IMR-90 (cell line): Measurements from ENCODE around the gene MAGEB10. TPM values are rescaled to one million over a fixed set of nuclear protein-coding genes. Genes with fewer than 3 reads are reported as not detected.

Experiments
- ATAC-seq: fragments of 200-7000 bp; cut with Tn5 transposase; 2 replicates; pipeline ENCODE4 v1.9.1; 2020; ENCODE audit warnings: low read depth, mild to moderate bottlenecking, moderate library complexity
- Bru-seq: library from RNA; stranded (reverse); fragments of 400-500 nt; gene quantifications from one replicate; lab custom pipeline; 2021; lab: Mats Ljungman, UMichigan
- BruChase-seq, 2 experiments: library from RNA; stranded (reverse); fragments of 400-500 nt; gene quantifications; one replicate each; lab custom pipeline; 2021; lab: Mats Ljungman, UMichigan
- BruUV-seq: library from RNA; stranded (reverse); fragments of 400-500 nt; replicated peaks from 2 replicates; lab custom pipeline; 2021; lab: Mats Ljungman, UMichigan
- CTCF ChIA-PET: fragments of 300-600 bp; formaldehyde crosslinking; extraction: SDS; loops from one replicate; lab custom pipeline; 2021; ENCODE audit warnings: antibody characterized with exemption; lab: Yijun Ruan, JAX
- POLR2A ChIA-PET: fragments of 300-600 bp; sonication (Branson Sonifier 250); formaldehyde crosslinking; loops from one replicate; lab custom pipeline; 2022; ENCODE audit warnings: antibody characterized with exemption; ENCODE audit not compliant: unreplicated experiment; lab: Charles Lee
- DNase-seq: peaks from one replicate; pipeline ENCODE4 v3.0.0; 2013
- H2AFZ ChIP-seq: replicated peaks from 2 replicates; pipeline ENCODE3; 2013; ENCODE audit warnings: low read length, mild to moderate bottlenecking; ENCODE audit not compliant: poor library complexity
- H2AK5ac ChIP-seq: 2 replicates; pipeline ENCODE4 v1.6.1; 2013; ENCODE audit warnings: low read depth, low read length, inconsistent platforms
- H2AK9ac ChIP-seq: replicated peaks from 2 replicates; pipeline ENCODE3; 2013; ENCODE audit warnings: mild to moderate bottlenecking, low read depth, low read length, moderate library complexity; ENCODE audit not compliant: poor library complexity
- H2BK120ac ChIP-seq: 2 replicates; pipeline ENCODE4 v1.6.1; 2013; ENCODE audit warnings: low read depth, low read length, inconsistent platforms
- H2BK15ac ChIP-seq: 3 replicates; pipeline ENCODE4 v1.6.1; 2013; ENCODE audit warnings: low read depth, low read length, inconsistent platforms
- H2BK20ac ChIP-seq: 2 replicates; pipeline ENCODE4 v1.6.1; 2013; ENCODE audit warnings: low read depth, mild to moderate bottlenecking, inconsistent platforms, low read length, moderate library complexity
- H2BK5ac ChIP-seq: 2 replicates; pipeline ENCODE4 v1.6.1; 2013; ENCODE audit warnings: mild to moderate bottlenecking, low read depth, low read length, inconsistent platforms; ENCODE audit not compliant: poor library complexity, severe bottlenecking
- H3K14ac ChIP-seq: replicated peaks from 2 replicates; pipeline ENCODE4 v1.6.1; 2013; ENCODE audit warnings: low read depth, low read length, inconsistent platforms
- H3K18ac ChIP-seq: 2 replicates; pipeline ENCODE4 v1.6.1; 2013; ENCODE audit warnings: low read depth, low read length, control low read depth
- H3K23ac ChIP-seq: 2 replicates; pipeline ENCODE4 v1.6.1; 2013; ENCODE audit warnings: low read depth, low read length, inconsistent platforms
- H3K27ac ChIP-seq: 2 replicates; pipeline ENCODE4 v1.5.1; 2013; ENCODE audit warnings: mild to moderate bottlenecking, control low read depth, low read length; ENCODE audit not compliant: insufficient read depth
- H3K27me3 ChIP-seq: 2 replicates; pipeline ENCODE4 v1.6.1; 2013; ENCODE audit warnings: low read length; ENCODE audit not compliant: control insufficient read depth, insufficient read depth
- H3K36me3 ChIP-seq: 2 replicates; pipeline ENCODE4 v1.6.1; 2013; ENCODE audit warnings: low read length, mixed read lengths; ENCODE audit not compliant: control insufficient read depth, insufficient read depth
- H3K4ac ChIP-seq: 2 replicates; pipeline ENCODE4 v1.6.1; 2013; ENCODE audit warnings: low read depth, low read length, inconsistent platforms
- H3K4me1 ChIP-seq: 2 replicates; pipeline ENCODE4 v1.6.1; 2013; ENCODE audit warnings: low read length, mixed read lengths; ENCODE audit not compliant: control insufficient read depth, insufficient read depth
- H3K4me2 ChIP-seq: 2 replicates; pipeline ENCODE4 v1.6.1; 2013; ENCODE audit warnings: low read depth, mild to moderate bottlenecking, control low read depth, low read length, moderate library complexity
- H3K4me3 ChIP-seq: 2 replicates; pipeline ENCODE4 v1.5.1; 2013; ENCODE audit warnings: low read depth, mild to moderate bottlenecking, control low read depth, low read length, moderate library complexity; ENCODE audit not compliant: insufficient read depth
- H3K56ac ChIP-seq: 2 replicates; pipeline ENCODE4 v1.6.1; 2013; ENCODE audit warnings: low read length, inconsistent platforms; ENCODE audit not compliant: insufficient read depth; ENCODE audit errors: extremely low read depth
- H3K79me1 ChIP-seq, 2 experiments: 2 replicates each; pipeline ENCODE4 v1.6.1; 2013; ENCODE audit warnings: low read length in 2 of 2, inconsistent platforms in 1 of 2, low read depth in 1 of 2
- H3K9ac ChIP-seq: 2 replicates; pipeline ENCODE4 v1.6.1; 2013; ENCODE audit warnings: low read depth, low read length, control low read depth
- H3K9me1 ChIP-seq: 2 replicates; pipeline ENCODE4 v1.6.1; 2013; ENCODE audit warnings: low read length, inconsistent platforms; ENCODE audit not compliant: insufficient read depth
- H3K9me3 ChIP-seq: 2 replicates; pipeline ENCODE4 v1.6.1; 2013; ENCODE audit warnings: low read length; ENCODE audit not compliant: control insufficient read depth, insufficient read depth
- H4K20me1 ChIP-seq: 2 replicates; pipeline ENCODE4 v1.6.1; 2013; ENCODE audit warnings: low read length, inconsistent platforms; ENCODE audit not compliant: insufficient read depth
- H4K5ac ChIP-seq: 2 replicates; pipeline ENCODE4 v1.6.1; 2013; ENCODE audit warnings: mild to moderate bottlenecking, low read depth, low read length, control low read depth
- H4K8ac ChIP-seq, 2 experiments: 2 replicates each; pipeline ENCODE4 v1.6.1; 2013; ENCODE audit warnings: low read depth in 2 of 2, low read length in 2 of 2, control low read depth in 1 of 2, inconsistent platforms in 1 of 2
- H4K91ac ChIP-seq: 2 replicates; pipeline ENCODE4 v1.6.1; 2013; ENCODE audit warnings: low read depth, low read length, inconsistent platforms; ENCODE audit not compliant: insufficient read depth
- ELK1 ChIP-seq: fragments of 150-350 bp; IDR thresholded peaks from 2 replicates; pipeline ENCODE4 v1.6.1; 2016; ENCODE audit warnings: low read depth, mild to moderate bottlenecking, low read length, moderate library complexity, borderline replicate concordance
- WGBS, 2 experiments: methylation state at CpG; one replicate each; pipeline versions ENCODE4 v1.1.5 to v1.1.7; 2013; ENCODE audit warnings: missing lambda C conversion rate in 2 of 2; ENCODE audit not compliant: insufficient read length in 1 of 2; ENCODE audit errors: extremely low coverage in 2 of 2; 5-methylcytosine and 5-hydroxymethylcytosine counted together
- dilution Hi-C: fragments of 300-500 bp; cut with HindIII; formaldehyde crosslinking; loops from one replicate; pipeline ENCODE4 v1.14.3; 2018; ENCODE audit warnings: low sequenced_read_pairs; ENCODE audit not compliant: unreplicated experiment
- in situ Hi-C: fragments of 300-500 bp; cut with MboI; formaldehyde crosslinking; loops from 3 replicates; pipeline ENCODE4 v1.14.3; 2019; ENCODE audit warnings: low sequenced_read_pairs, inconsistent platforms, mixed read lengths
- intact Hi-C: fragments of 100-400 bp; cut with micrococcal nuclease; formaldehyde crosslinking; loops from 2 replicates; pipeline ENCODE4 v1.10.0; 2022
- long read RNA-seq: library from polyadenylated mRNA; unstranded; transcript quantifications from one replicate; pipeline ENCODE4 v2.0.0, GENCODE V29; 2021; ENCODE audit not compliant: unreplicated experiment
- polyA plus RNA-seq, 3 experiments: library from polyadenylated mRNA; depleted of rRNA; stranded (reverse); fragments of >200 nt; gene quantifications; 2 replicates each; pipeline ENCODE4 v1.2.3, GENCODE V29; 2012; ENCODE audit warnings: low replicate concordance in 1 of 3
- total RNA-seq: library from RNA; depleted of rRNA; stranded (reverse); fragments of >200 nt; gene quantifications from 2 replicates; pipeline ENCODE4 v1.2.3, GENCODE V29; 2012; rRNA removed
- TF ChIP-seq, protein P1 (sequence below): conservative IDR thresholded peaks from 2 replicates; pipeline ENCODE4 v1.5.1; 2012; ENCODE audit warnings: mild to moderate bottlenecking, low read depth, low read length, improper control_type of control experiment

The MAGEB10 gene, protein sequence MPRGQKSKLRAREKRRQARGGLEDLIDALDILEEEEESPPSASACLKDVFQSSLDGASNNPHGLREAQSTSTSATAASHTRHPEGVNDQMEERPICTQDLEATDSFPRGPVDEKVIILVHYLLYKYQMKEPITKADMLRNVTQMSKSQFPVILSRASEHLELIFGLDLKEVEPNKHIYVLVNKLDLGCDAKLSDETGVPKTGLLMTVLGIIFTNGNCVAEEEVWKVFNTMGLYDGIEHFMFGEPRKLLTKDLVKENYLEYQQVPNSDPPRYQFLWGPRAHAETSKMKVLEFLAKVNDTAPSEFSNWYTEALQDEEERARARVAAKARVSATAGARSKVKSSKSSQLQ
- total RNA-seq = not detected in 2 replicates
- not detected in 2 replicates for polyA plus RNA-seq (2012; rRNA removed)
- not detected in 2 replicates for polyA plus RNA-seq (2012; cell fraction: cytosol; rRNA removed)
- polyA plus RNA-seq (2012; cell fraction: nucleus; rRNA removed; ENCODE audit: low replicate concordance) = not detected in 2 replicates
- not detected for Bru-seq, nascent RNA
- BruChase-seq, experiment 1, labeled RNA remaining after a 6-hour chase = not detected
- BruChase-seq, experiment 2, labeled RNA remaining after a 2-hour chase = not detected
- long read RNA-seq = 0 reads

DNA sequence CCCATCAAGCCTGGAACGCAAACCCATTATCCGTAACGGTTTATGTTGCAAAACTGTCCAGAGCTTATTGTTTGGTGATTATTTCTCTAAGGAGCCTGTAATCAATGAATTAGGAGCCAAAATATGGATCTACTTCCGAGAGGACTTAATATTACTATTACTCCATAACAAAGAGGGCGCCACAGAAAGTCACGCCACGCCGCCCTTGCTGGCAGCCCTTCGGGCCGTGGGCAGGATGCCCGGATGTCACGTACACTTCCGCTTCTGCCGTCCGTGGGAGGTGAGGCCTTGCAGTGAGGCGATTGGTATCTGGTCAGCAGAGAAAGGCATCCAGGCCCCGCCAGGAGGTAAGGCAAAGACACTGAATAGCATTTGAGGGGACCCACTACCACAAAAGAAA is at the start of gene MAGEB10:
Gene MAGEB10, plus strand, starts transcription at position 301 of the 400 bp plus-strand sequence. CDS start 13,317 bp downstream, outside the sequence.
- no peak within 1 kb of the TSS for H2BK5ac ChIP-seq
- no TSS peak for BruUV-seq
- H4K20me1 ChIP-seq = no peaks in the 10 kb centered on the region
- H3K56ac ChIP-seq = no peak within 1 kb of the TSS
- no peak for ATAC-seq
- no peak within 1 kb of the TSS for H4K5ac ChIP-seq
- no peak within 1 kb of the TSS for H3K4ac ChIP-seq
- no peaks in the 10 kb centered on the region for H3K79me1 ChIP-seq
- no peak within 1 kb of the TSS for H3K18ac ChIP-seq
- no peaks in the 10 kb centered on the region for H3K9me1 ChIP-seq
- no peak within 1 kb of the TSS for H2BK15ac ChIP-seq
- in situ Hi-C loops (no loop called here), dilution Hi-C loops (no loop called here), intact Hi-C loops (no loop called here)
- no peak within 1 kb of the TSS for H3K4me3 ChIP-seq
- H2BK20ac ChIP-seq = no peak within 1 kb of the TSS
- DNase-seq = no peak
- 60% methylated on average over 1 of the region's 17 CpGs; no CpG with 5 or more reads in 1 of the 2 experiments for WGBS, 2 experiments
- peaks cover 7% of the 10 kb centered on the region; the same call in 1 of the 2 replicates for H3K9me3 ChIP-seq
- H3K27me3 ChIP-seq = no peaks in the 10 kb centered on the region
- no peak within 1 kb of the TSS for H2BK120ac ChIP-seq
- no peak within 1 kb of the TSS for H4K91ac ChIP-seq
- H2AK5ac ChIP-seq = no peak within 1 kb of the TSS
- no peak within 1 kb of the TSS for H2AFZ ChIP-seq
- TF ChIP-seq, protein P1, sequence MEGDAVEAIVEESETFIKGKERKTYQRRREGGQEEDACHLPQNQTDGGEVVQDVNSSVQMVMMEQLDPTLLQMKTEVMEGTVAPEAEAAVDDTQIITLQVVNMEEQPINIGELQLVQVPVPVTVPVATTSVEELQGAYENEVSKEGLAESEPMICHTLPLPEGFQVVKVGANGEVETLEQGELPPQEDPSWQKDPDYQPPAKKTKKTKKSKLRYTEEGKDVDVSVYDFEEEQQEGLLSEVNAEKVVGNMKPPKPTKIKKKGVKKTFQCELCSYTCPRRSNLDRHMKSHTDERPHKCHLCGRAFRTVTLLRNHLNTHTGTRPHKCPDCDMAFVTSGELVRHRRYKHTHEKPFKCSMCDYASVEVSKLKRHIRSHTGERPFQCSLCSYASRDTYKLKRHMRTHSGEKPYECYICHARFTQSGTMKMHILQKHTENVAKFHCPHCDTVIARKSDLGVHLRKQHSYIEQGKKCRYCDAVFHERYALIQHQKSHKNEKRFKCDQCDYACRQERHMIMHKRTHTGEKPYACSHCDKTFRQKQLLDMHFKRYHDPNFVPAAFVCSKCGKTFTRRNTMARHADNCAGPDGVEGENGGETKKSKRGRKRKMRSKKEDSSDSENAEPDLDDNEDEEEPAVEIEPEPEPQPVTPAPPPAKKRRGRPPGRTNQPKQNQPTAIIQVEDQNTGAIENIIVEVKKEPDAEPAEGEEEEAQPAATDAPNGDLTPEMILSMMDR = no peak
- TF ChIP-seq ELK1 = no peak
- no peaks in the 10 kb centered on the region for H3K4me1 ChIP-seq
- no peak within 1 kb of the TSS for H4K8ac ChIP-seq
- no peak within 1 kb of the TSS for H3K9ac ChIP-seq
- H3K23ac ChIP-seq = no peak within 1 kb of the TSS
- CTCF ChIA-PET = no interaction called here
- H3K27ac ChIP-seq = no peak within 1 kb of the TSS
- H2AK9ac ChIP-seq = no peak within 1 kb of the TSS
- no peak within 1 kb of the TSS for H3K14ac ChIP-seq
- POLR2A ChIA-PET = no interaction called here
- H3K36me3 ChIP-seq = no peaks in the 10 kb centered on the region
- H3K4me2 ChIP-seq = no peak within 1 kb of the TSS
